GM23338 (cell line): Measurements from ENCODE around the gene ELAVL2. TPM values are rescaled to one million over a fixed set of nuclear protein-coding genes. Genes with fewer than 3 reads are reported as not detected.

Source experiments
- ATAC-seq: fragments of 200-7000 bp; cut with Tn5 transposase; 3 replicates; pipeline ENCODE4 v1.9.1; 2020
- DNase-seq: peaks from one replicate; pipeline ENCODE4 v3.0.0-alpha.2; 2015; ENCODE audit warnings: low spot score
- H2AFZ ChIP-seq: fragments of 200-600 bp; sonication (generic); 2 replicates; pipeline ENCODE4 v1.8.0; 2016; ENCODE audit warnings: antibody characterized with exemption, mild to moderate bottlenecking, moderate library complexity
- H3F3A ChIP-seq: fragments of 200-600 bp; sonication (generic); replicated peaks from 2 replicates; pipeline ENCODE4 v1.8.0; 2017; ENCODE audit warnings: antibody characterized with exemption, mixed run types, low read depth
- H3K27ac ChIP-seq: fragments of 200-600 bp; sonication (generic); 2 replicates; pipeline ENCODE4 v1.6.1; 2016; ENCODE audit warnings: low read depth
- H3K27me3 ChIP-seq: fragments of 200-600 bp; sonication (generic); 2 replicates; pipeline ENCODE4 v1.8.0; 2016; ENCODE audit warnings: mild to moderate bottlenecking, mixed run types, moderate library complexity; ENCODE audit not compliant: insufficient read depth
- H3K36me3 ChIP-seq: fragments of 200-600 bp; sonication (generic); 2 replicates; pipeline ENCODE4 v1.8.0; 2016; ENCODE audit warnings: mild to moderate bottlenecking; ENCODE audit not compliant: insufficient read depth
- H3K4me1 ChIP-seq: fragments of 200-600 bp; sonication (generic); 2 replicates; pipeline ENCODE4 v1.8.0; 2016; ENCODE audit warnings: mild to moderate bottlenecking, moderate library complexity; ENCODE audit not compliant: insufficient read depth
- H3K4me2 ChIP-seq: fragments of 200-600 bp; sonication (generic); 2 replicates; pipeline ENCODE4 v1.7.1; 2017; ENCODE audit warnings: mixed run types
- H3K4me3 ChIP-seq: fragments of 200-600 bp; sonication (generic); 2 replicates; pipeline ENCODE4 v1.6.1; 2016; ENCODE audit warnings: mixed run types
- H3K79me2 ChIP-seq: fragments of 200-600 bp; sonication (generic); replicated peaks from 2 replicates; pipeline ENCODE4 v1.8.0; 2017; ENCODE audit warnings: mild to moderate bottlenecking; ENCODE audit not compliant: insufficient read depth
- H3K9me2 ChIP-seq: fragments of 200-600 bp; sonication (generic); 2 replicates; pipeline ENCODE4 v1.8.0; 2017; ENCODE audit not compliant: insufficient read depth
- H4K20me1 ChIP-seq: fragments of 200-600 bp; sonication (generic); replicated peaks from 2 replicates; pipeline ENCODE4 v1.8.0; 2017; ENCODE audit warnings: mild to moderate bottlenecking; ENCODE audit not compliant: insufficient read depth
- H3K27ac Mint-ChIP-seq: 2 replicates; pipeline ENCODE4 v1.8.0; 2020; ENCODE audit warnings: inconsistent platforms, mild to moderate bottlenecking, moderate library complexity, mixed read lengths
- H3K27me3 Mint-ChIP-seq: 3 replicates; pipeline ENCODE4 v1.8.0; 2022; ENCODE audit warnings: low read depth, mild to moderate bottlenecking, moderate library complexity, mixed read lengths, inconsistent platforms; ENCODE audit not compliant: insufficient read depth, poor library complexity
- H3K36me3 Mint-ChIP-seq: 3 replicates; pipeline ENCODE4 v1.8.0; 2021; ENCODE audit warnings: low read depth, mild to moderate bottlenecking, inconsistent platforms, moderate library complexity, mixed read lengths
- H3K4me1 Mint-ChIP-seq: 3 replicates; pipeline ENCODE4 v1.8.0; 2020; ENCODE audit warnings: mild to moderate bottlenecking, inconsistent platforms, mixed read lengths
- H3K4me3 Mint-ChIP-seq: 3 replicates; pipeline ENCODE4 v1.8.0; 2021; ENCODE audit warnings: moderate library complexity, mild to moderate bottlenecking, inconsistent platforms, mixed read lengths
- H3K9me3 Mint-ChIP-seq: 3 replicates; pipeline ENCODE4 v1.8.0; 2020; ENCODE audit warnings: moderate library complexity, mild to moderate bottlenecking, inconsistent platforms, mixed read lengths
- CREB1 ChIP-seq: fragments of 250-450 bp; sonication (Bioruptor Pico); IDR thresholded peaks from 2 replicates; pipeline ENCODE4 v1.5.0; 2020; ENCODE audit warnings: low read depth, mild to moderate bottlenecking, moderate library complexity
- EZH2 ChIP-seq: fragments of 200-600 bp; sonication (generic); IDR thresholded peaks from one replicate; pipeline ENCODE4 v1.8.0; 2017; ENCODE audit warnings: antibody characterized with exemption, mild to moderate bottlenecking, low read depth; ENCODE audit not compliant: unreplicated experiment
- NANOG ChIP-seq: IDR thresholded peaks from 2 replicates; pipeline ENCODE4 v1.6.1; 2016; ENCODE audit warnings: antibody characterized with exemption, borderline replicate concordance
- POLR2AphosphoS5 ChIP-seq: IDR thresholded peaks from 2 replicates; pipeline ENCODE4 v1.6.1; 2016; ENCODE audit warnings: antibody characterized with exemption, low read depth
- STAT1 ChIP-seq: IDR thresholded peaks from one replicate; pipeline ENCODE4 v1.6.1; 2016; ENCODE audit warnings: antibody characterized with exemption; ENCODE audit not compliant: unreplicated experiment
- ZNF114 ChIP-seq: fragments of 250-450 bp; sonication (Bioruptor Pico); IDR thresholded peaks from 2 replicates; pipeline ENCODE4 v1.5.0; 2020; ENCODE audit warnings: mild to moderate bottlenecking, moderate library complexity
- polyA plus RNA-seq: library from polyadenylated mRNA; unstranded; fragments of >200 nt; fragmentation: Nextera tagmentation; extraction: Ambion mirVana; gene quantifications from 2 replicates; pipeline ENCODE4 v1.2.1, GENCODE V29; 2016
- total RNA-seq: library from RNA; depleted of rRNA; stranded (reverse); fragments of >200 nt; shearing (Covaris generic); gene quantifications from 2 replicates; pipeline ENCODE4 v1.2.3, GENCODE V29; 2014
- TF ChIP-seq, protein P1 (sequence below): IDR thresholded peaks from one replicate; pipeline ENCODE4 v1.6.1; 2018; ENCODE audit warnings: antibody characterized with exemption; ENCODE audit not compliant: unreplicated experiment
- TF ChIP-seq, protein P2 (sequence below): IDR thresholded peaks from 2 replicates; pipeline ENCODE4 v1.6.1; 2016; ENCODE audit warnings: antibody characterized with exemption
- TF ChIP-seq, protein P3 (sequence below), 2 experiments: fragments of 200-600 bp in 1 of 2; sonication (generic) in 1 of 2; conservative IDR thresholded peaks; 2 replicates each; pipeline versions ENCODE4 v1.5.1 to v1.6.1; 2016 to 2017; ENCODE audit warnings: antibody characterized with exemption in 2 of 2, low read depth in 2 of 2, mild to moderate bottlenecking in 2 of 2, moderate library complexity in 1 of 2

ELAVL2 gene
- total and polyA plus RNA-seq, 2 experiments from 2014 or later: 18.6 to 42.4 TPM

DNA sequence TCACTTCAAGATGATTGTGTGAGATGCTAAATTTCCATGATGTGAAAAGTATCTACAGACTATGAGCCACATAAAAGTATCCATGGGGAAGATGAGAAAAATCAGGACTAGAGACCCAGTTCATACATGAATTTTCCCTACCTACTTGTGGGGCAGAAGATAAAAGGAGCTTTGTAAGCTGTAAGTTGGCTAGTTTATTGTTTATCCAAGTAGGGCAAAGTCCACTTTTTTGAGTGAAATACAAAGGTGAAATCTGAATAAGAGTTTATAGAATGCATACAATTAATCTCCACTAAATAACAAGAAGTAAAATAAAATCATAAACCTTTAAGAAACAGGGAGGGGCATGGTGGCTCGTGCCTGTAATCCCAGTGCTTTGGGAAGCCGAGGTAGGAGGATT is 160.4 kb downstream of the ELAVL2 start:
- H3K27ac ChIP-seq: no peak overlapping the region
- Mint-ChIP-seq H3K27me3 (peaks cover 6% of the 10 kb centered on the region), H3K36me3 (peaks cover 76% of the 10 kb centered on the region), H3K4me1 (peaks cover 9% of the 10 kb centered on the region), H3K4me3 (no peak overlapping the region), H3K27ac (no peak overlapping the region), H3K9me3 (no peaks in the 10 kb centered on the region)
- H3K9me2 ChIP-seq: no peaks in the 10 kb centered on the region
- H3K4me3 ChIP-seq: no peak overlapping the region
- no peak for ATAC-seq
- no peak for DNase-seq
- H3K36me3 ChIP-seq: peaks cover 34% of the 10 kb centered on the region
- peaks cover 9% of the 10 kb centered on the region; the same call in 1 of the 2 replicates for H4K20me1 ChIP-seq
- TF ChIP-seq CREB1 (CRISPR knock-in tag): no peak
- TF ChIP-seq EZH2: no peak
- TF ChIP-seq STAT1: no peak
- TF ChIP-seq, protein P1, sequence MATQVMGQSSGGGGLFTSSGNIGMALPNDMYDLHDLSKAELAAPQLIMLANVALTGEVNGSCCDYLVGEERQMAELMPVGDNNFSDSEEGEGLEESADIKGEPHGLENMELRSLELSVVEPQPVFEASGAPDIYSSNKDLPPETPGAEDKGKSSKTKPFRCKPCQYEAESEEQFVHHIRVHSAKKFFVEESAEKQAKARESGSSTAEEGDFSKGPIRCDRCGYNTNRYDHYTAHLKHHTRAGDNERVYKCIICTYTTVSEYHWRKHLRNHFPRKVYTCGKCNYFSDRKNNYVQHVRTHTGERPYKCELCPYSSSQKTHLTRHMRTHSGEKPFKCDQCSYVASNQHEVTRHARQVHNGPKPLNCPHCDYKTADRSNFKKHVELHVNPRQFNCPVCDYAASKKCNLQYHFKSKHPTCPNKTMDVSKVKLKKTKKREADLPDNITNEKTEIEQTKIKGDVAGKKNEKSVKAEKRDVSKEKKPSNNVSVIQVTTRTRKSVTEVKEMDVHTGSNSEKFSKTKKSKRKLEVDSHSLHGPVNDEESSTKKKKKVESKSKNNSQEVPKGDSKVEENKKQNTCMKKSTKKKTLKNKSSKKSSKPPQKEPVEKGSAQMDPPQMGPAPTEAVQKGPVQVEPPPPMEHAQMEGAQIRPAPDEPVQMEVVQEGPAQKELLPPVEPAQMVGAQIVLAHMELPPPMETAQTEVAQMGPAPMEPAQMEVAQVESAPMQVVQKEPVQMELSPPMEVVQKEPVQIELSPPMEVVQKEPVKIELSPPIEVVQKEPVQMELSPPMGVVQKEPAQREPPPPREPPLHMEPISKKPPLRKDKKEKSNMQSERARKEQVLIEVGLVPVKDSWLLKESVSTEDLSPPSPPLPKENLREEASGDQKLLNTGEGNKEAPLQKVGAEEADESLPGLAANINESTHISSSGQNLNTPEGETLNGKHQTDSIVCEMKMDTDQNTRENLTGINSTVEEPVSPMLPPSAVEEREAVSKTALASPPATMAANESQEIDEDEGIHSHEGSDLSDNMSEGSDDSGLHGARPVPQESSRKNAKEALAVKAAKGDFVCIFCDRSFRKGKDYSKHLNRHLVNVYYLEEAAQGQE: no peak
- TF ChIP-seq ZNF114 (CRISPR knock-in tag): no peak
- no peak for TF ChIP-seq NANOG
- TF ChIP-seq POLR2AphosphoS5: no peak
- TF ChIP-seq, protein P2, sequence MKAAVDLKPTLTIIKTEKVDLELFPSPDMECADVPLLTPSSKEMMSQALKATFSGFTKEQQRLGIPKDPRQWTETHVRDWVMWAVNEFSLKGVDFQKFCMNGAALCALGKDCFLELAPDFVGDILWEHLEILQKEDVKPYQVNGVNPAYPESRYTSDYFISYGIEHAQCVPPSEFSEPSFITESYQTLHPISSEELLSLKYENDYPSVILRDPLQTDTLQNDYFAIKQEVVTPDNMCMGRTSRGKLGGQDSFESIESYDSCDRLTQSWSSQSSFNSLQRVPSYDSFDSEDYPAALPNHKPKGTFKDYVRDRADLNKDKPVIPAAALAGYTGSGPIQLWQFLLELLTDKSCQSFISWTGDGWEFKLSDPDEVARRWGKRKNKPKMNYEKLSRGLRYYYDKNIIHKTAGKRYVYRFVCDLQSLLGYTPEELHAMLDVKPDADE: no peak
- 0 out of 2 replicates have a peak, but pooled peaks cover 2% of the 10 kb centered on the region for H3F3A ChIP-seq
- no peaks in the 10 kb centered on the region for H3K27me3 ChIP-seq
- H3K4me2 ChIP-seq: no peak overlapping the region
- no peak overlapping the region for H2AFZ ChIP-seq
- H3K4me1 ChIP-seq: peaks cover 2% of the 10 kb centered on the region; the same call in 1 of the 2 replicates
- 0 out of 2 replicates have a peak, but pooled peaks cover 5% of the 10 kb centered on the region for H3K79me2 ChIP-seq

DNA sequence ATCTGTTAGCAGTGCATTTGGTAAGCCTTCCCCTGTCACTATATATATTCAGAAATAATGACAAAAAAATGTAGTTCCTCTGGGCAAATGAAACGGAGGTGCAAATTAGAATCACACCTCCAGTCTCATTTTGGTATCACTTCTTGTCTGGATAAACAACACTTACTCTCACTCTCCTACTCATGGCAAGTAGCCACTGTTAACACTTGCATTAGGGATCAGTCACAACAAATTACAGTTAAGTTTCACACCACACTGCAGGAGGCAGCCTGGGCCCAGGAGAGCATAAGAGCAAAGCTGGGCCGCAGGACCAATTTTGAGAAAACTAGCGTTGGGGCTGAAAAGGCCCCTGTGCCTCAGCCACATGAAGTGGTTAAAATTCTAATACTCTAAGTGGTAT is 161.0 kb downstream of the ELAVL2 start:
- no peaks in the 10 kb centered on the region for H3K9me3 Mint-ChIP-seq
- H3K4me3 ChIP-seq: no peak overlapping the region

More for the DNA sequence above, 161.0 kb downstream of the ELAVL2 start:
- Mint-ChIP-seq H3K27me3 (peaks cover 3% of the 10 kb centered on the region), H3K4me1 (peaks cover 14% of the 10 kb centered on the region), H3K4me3 (no peak overlapping the region), H3K27ac (peak overlapping the region; percentile 13; the same call in 1 of the 2 replicates), H3K36me3 (peaks cover 75% of the 10 kb centered on the region)
- Histone ChIP-seq H4K20me1 (peaks cover 9% of the 10 kb centered on the region; the same call in 1 of the 2 replicates), H3K9me2 (no peaks in the 10 kb centered on the region), H3K4me2 (no peak overlapping the region), H3F3A (0 out of 2 replicates have a peak, but pooled peaks cover 1% of the 10 kb centered on the region), H3K27ac (no peak overlapping the region), H3K4me1 (peaks cover 8% of the 10 kb centered on the region), H3K79me2 (0 out of 2 replicates have a peak, but pooled peaks cover 5% of the 10 kb centered on the region), H2AFZ (no peak overlapping the region), H3K27me3 (no peaks in the 10 kb centered on the region), H3K36me3 (peaks cover 30% of the 10 kb centered on the region)
- no peak for DNase-seq
- ATAC-seq: no peak
- TF ChIP-seq NANOG (no peak), CREB1 (CRISPR knock-in tag) (no peak)
- TF ChIP-seq, protein P3, sequence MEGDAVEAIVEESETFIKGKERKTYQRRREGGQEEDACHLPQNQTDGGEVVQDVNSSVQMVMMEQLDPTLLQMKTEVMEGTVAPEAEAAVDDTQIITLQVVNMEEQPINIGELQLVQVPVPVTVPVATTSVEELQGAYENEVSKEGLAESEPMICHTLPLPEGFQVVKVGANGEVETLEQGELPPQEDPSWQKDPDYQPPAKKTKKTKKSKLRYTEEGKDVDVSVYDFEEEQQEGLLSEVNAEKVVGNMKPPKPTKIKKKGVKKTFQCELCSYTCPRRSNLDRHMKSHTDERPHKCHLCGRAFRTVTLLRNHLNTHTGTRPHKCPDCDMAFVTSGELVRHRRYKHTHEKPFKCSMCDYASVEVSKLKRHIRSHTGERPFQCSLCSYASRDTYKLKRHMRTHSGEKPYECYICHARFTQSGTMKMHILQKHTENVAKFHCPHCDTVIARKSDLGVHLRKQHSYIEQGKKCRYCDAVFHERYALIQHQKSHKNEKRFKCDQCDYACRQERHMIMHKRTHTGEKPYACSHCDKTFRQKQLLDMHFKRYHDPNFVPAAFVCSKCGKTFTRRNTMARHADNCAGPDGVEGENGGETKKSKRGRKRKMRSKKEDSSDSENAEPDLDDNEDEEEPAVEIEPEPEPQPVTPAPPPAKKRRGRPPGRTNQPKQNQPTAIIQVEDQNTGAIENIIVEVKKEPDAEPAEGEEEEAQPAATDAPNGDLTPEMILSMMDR (conservative IDR thresholded peaks at IDR 0.05; ENCODE audit: low read depth in 2 of 2): peak in 1 of 2 experiments; percentile 39; a peak in 2 of 4 replicates
